Measurements from ENCODE around the gene ZBTB20. TPM values are rescaled to one million over a fixed set of nuclear protein-coding genes. Genes with fewer than 3 reads are reported as not detected.

Gene ZBTB20
- polyA plus RNA-seq, 3 donors, result 1.3 to 3.2 (median 2.0) TPM

- H3K27me3 ChIP-seq (ENCODE audit: control insufficient read depth in 2 of 2, insufficient read depth in 2 of 2, low read length in 2 of 2), result no peaks in the 10 kb centered on the region
- no peak overlapping the region for H3K4me2 ChIP-seq (replicated peaks; ENCODE audit: extremely low read depth, low read length, poor library complexity, severe bottlenecking)
- no peaks in the 10 kb centered on the region for H3K79me2 ChIP-seq (ENCODE audit: insufficient read depth, low read length)
- H3K4me3 ChIP-seq (replicated peaks in 1 of 3; ENCODE audit: low read depth in 2 of 3, low read length in 3 of 3), result no peak overlapping the region
- intact Hi-C loops (cut with micrococcal nuclease), result no loop called here
- no peaks in the 10 kb centered on the region for H3K36me3 ChIP-seq (replicated peaks in 1 of 2; ENCODE audit: control insufficient read depth in 1 of 2, insufficient read depth in 2 of 2, low read length in 2 of 2)
- H2AFZ ChIP-seq (ENCODE audit: insufficient read depth, low read depth, low read length, poor library complexity, severe bottlenecking), result no peak overlapping the region
- Mint-ChIP-seq H3K36me3 (peaks cover 0 to 2% of the 10 kb centered on the region in 2 donors), H3K27me3 (ENCODE audit: low read depth in 3 of 3) (peaks cover 0 to 3% (median 0%) of the 10 kb centered on the region in 3 donors), H3K27ac (no peak overlapping the region), H3K9me3 (peaks cover 0 to 2% (median 0%) of the 10 kb centered on the region in 7 donors), H3K4me3 (no peak overlapping the region), H3K4me1 (no peaks in the 10 kb centered on the region)
- no peak for DNase-seq
- no peaks in the 10 kb centered on the region for H3K9me3 ChIP-seq (replicated peaks in 1 of 2; ENCODE audit: control insufficient read depth in 1 of 2, insufficient read depth in 1 of 2, low read length in 2 of 2)
- WGBS (ENCODE audit: insufficient coverage), result no CpG with 5 or more reads among the region's 5 CpGs
- H4K20me1 ChIP-seq (ENCODE audit: insufficient read depth, low read length), result no peaks in the 10 kb centered on the region
- no peaks in the 10 kb centered on the region for H3K4me1 ChIP-seq (ENCODE audit: control insufficient read depth in 1 of 2, insufficient read depth in 2 of 2, low read length in 2 of 2)
- no peak overlapping the region for H3K9ac ChIP-seq (ENCODE audit: insufficient read depth, low read length, poor library complexity, severe bottlenecking)
- no peak for TF ChIP-seq CTCF (IDR thresholded peaks at IDR 0.05)
- H3K27ac ChIP-seq (ENCODE audit: low read depth in 1 of 2, low read length in 2 of 2), result no peak overlapping the region
These were observed 828.8 kb downstream of the ZBTB20 start for GRCh38 chr3:114318295-114318694.

GRCh38 chr3:114314282-114314681 is 832.8 kb downstream of the ZBTB20 start:
- H3K9ac ChIP-seq (ENCODE audit: insufficient read depth, low read length, poor library complexity, severe bottlenecking), result no peak overlapping the region
- no peaks in the 10 kb centered on the region for H3K4me1 Mint-ChIP-seq
- no peak overlapping the region for H3K4me3 Mint-ChIP-seq
- H3K4me2 ChIP-seq (replicated peaks; ENCODE audit: extremely low read depth, low read length, poor library complexity, severe bottlenecking), result no peak overlapping the region
- H3K4me3 ChIP-seq (replicated peaks in 1 of 3; ENCODE audit: low read depth in 2 of 3, low read length in 3 of 3), result no peak overlapping the region
- no peak overlapping the region for H2AFZ ChIP-seq (ENCODE audit: insufficient read depth, low read depth, low read length, poor library complexity, severe bottlenecking)
- H3K9me3 Mint-ChIP-seq, result peaks cover 0 to 2% (median 0%) of the 10 kb centered on the region in 7 donors
- H3K27ac ChIP-seq (ENCODE audit: low read depth in 1 of 2, low read length in 2 of 2), result no peak overlapping the region
- H3K36me3 Mint-ChIP-seq, result no peaks in the 10 kb centered on the region
- no peak overlapping the region for H3K27ac Mint-ChIP-seq
- no peaks in the 10 kb centered on the region for H4K20me1 ChIP-seq (ENCODE audit: insufficient read depth, low read length)
- no peaks in the 10 kb centered on the region for H3K9me3 ChIP-seq (replicated peaks in 1 of 2; ENCODE audit: control insufficient read depth in 1 of 2, insufficient read depth in 1 of 2, low read length in 2 of 2)
- H3K36me3 ChIP-seq (replicated peaks in 1 of 2; ENCODE audit: control insufficient read depth in 1 of 2, insufficient read depth in 2 of 2, low read length in 2 of 2), result no peaks in the 10 kb centered on the region
- DNase-seq, result no peak
- H3K79me2 ChIP-seq (ENCODE audit: insufficient read depth, low read length), result no peaks in the 10 kb centered on the region
- H3K27me3 Mint-ChIP-seq (ENCODE audit: low read depth in 3 of 3), result peaks cover 0 to 2% (median 0%) of the 10 kb centered on the region in 3 donors
- no CpG with 5 or more reads among the region's 2 CpGs for WGBS (ENCODE audit: insufficient coverage)
- no peak for TF ChIP-seq CTCF (IDR thresholded peaks at IDR 0.05)
- no peaks in the 10 kb centered on the region for H3K27me3 ChIP-seq (ENCODE audit: control insufficient read depth in 2 of 2, insufficient read depth in 2 of 2, low read length in 2 of 2)
- intact Hi-C loops (cut with micrococcal nuclease), result no loop called here
- no peaks in the 10 kb centered on the region for H3K4me1 ChIP-seq (ENCODE audit: control insufficient read depth in 1 of 2, insufficient read depth in 2 of 2, low read length in 2 of 2)

Data from CD14-positive monocyte (primary cell).